ENCODE results near the gene ASIC2. TPM values are rescaled to one million over a fixed set of nuclear protein-coding genes. Genes with fewer than 3 reads are reported as not detected.

ASIC2 gene
- total RNA-seq, 1 donor from 2014 or later = not detected

GRCh38 chr17:33091271-33091670, 201.8 kb downstream of the ASIC2 start:
- no peaks in the 10 kb centered on the region for H3K27me3 ChIP-seq
- intact Hi-C loops (cut with DNase I) = no loop called here
- no peak overlapping the region for H3K27ac ChIP-seq
- no peaks in the 10 kb centered on the region for H3K36me3 ChIP-seq
- no peak for DNase-seq (ENCODE audit: low spot score in 2 of 2)
- TF ChIP-seq, protein P1, sequence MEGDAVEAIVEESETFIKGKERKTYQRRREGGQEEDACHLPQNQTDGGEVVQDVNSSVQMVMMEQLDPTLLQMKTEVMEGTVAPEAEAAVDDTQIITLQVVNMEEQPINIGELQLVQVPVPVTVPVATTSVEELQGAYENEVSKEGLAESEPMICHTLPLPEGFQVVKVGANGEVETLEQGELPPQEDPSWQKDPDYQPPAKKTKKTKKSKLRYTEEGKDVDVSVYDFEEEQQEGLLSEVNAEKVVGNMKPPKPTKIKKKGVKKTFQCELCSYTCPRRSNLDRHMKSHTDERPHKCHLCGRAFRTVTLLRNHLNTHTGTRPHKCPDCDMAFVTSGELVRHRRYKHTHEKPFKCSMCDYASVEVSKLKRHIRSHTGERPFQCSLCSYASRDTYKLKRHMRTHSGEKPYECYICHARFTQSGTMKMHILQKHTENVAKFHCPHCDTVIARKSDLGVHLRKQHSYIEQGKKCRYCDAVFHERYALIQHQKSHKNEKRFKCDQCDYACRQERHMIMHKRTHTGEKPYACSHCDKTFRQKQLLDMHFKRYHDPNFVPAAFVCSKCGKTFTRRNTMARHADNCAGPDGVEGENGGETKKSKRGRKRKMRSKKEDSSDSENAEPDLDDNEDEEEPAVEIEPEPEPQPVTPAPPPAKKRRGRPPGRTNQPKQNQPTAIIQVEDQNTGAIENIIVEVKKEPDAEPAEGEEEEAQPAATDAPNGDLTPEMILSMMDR (IDR thresholded peaks at IDR 0.05) = no peak
- H3K9me3 ChIP-seq = no peaks in the 10 kb centered on the region
- no peak overlapping the region for H3K4me3 ChIP-seq
- no peaks in the 10 kb centered on the region for H3K4me1 ChIP-seq

DNA sequence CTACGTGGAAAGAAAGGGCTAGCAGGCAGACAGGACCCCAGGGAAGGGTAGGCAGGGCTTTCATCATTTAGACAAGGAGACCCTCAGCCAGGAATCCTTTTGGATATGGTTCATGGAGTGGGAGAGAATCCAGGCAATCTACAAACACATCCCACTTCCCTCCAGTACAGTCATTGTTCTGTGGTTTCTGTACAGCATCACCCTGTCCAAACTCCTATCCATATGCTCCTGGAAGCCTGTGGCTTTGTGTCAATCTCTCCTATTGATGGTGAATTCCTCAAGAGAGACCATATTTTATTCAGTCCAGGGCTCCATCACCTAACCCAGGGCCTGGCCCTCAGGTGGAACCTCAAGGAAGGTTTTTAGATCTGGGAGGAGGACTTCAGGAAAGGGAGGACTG, 202.3 kb downstream of the ASIC2 start:
- intact Hi-C loops (cut with DNase I) = no loop called here
- no peaks in the 10 kb centered on the region for H3K4me1 ChIP-seq
- H3K27ac ChIP-seq = no peak overlapping the region
- no peak for DNase-seq (ENCODE audit: low spot score in 2 of 2)
- TF ChIP-seq, protein P1 (IDR thresholded peaks at IDR 0.05) = no peak
- no peak overlapping the region for H3K4me3 ChIP-seq
- H3K27me3 ChIP-seq = no peaks in the 10 kb centered on the region
- H3K9me3 ChIP-seq = no peaks in the 10 kb centered on the region
- no peaks in the 10 kb centered on the region for H3K36me3 ChIP-seq

DNA sequence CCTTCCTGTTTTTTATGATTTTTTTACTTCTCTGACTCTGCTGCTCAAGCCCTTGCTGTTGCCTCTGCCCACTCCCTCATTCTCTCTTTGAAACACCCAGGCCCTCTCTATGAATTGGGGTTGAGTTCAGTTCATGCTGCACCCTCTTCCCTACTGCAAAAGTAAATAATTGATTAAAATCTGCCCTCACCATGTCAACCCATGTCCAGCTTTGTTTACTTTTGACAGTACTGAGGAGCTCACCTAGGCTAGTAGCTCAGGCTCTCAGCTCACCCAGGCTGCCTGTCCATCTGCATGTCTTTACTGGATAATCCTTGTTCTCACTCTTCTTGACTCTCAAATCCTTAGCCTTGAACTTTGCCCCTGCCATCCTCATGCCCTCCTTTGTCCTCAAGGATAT, 206.2 kb downstream of the ASIC2 start:
- no peaks in the 10 kb centered on the region for H3K9me3 ChIP-seq
- DNase-seq (ENCODE audit: low spot score in 2 of 2) = no peak
- no peaks in the 10 kb centered on the region for H3K4me1 ChIP-seq
- no peaks in the 10 kb centered on the region for H3K27me3 ChIP-seq
- TF ChIP-seq, protein P1 (IDR thresholded peaks at IDR 0.05) = no peak
- intact Hi-C loops (cut with DNase I) = no loop called here
- no peak overlapping the region for H3K4me3 ChIP-seq
- H3K27ac ChIP-seq = no peak overlapping the region
- H3K36me3 ChIP-seq = no peaks in the 10 kb centered on the region

GRCh38 chr17:33086041-33086440, 207.1 kb downstream of the ASIC2 start:
- no peaks in the 10 kb centered on the region for H3K27me3 ChIP-seq
- intact Hi-C loops (cut with DNase I) = no loop called here

DNA sequence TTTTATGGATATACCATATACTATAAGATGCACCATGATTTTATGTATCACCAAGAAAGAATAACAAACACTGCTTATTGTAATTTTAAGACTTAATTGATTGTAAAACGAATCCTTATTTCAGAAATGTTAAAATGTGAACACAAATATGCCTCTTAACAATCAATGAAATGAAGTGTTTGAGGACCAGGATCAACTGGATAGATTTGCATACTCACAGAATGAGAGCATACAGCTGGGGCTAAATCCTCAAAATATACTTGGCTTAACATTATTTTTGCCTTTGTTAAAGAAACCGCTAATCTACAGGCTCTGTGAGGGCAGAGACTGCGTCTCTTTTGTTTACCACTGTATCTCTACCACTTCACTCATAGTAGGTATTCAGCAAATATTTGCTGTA, 207.8 kb downstream of the ASIC2 start:
- DNase-seq (ENCODE audit: low spot score in 2 of 2) = no peak
- intact Hi-C loops (cut with DNase I) = no loop called here
- H3K4me3 ChIP-seq = no peak overlapping the region
- H3K27me3 ChIP-seq = no peaks in the 10 kb centered on the region
- no peaks in the 10 kb centered on the region for H3K9me3 ChIP-seq
- H3K27ac ChIP-seq = no peak overlapping the region
- H3K36me3 ChIP-seq = no peaks in the 10 kb centered on the region
- TF ChIP-seq, protein P1 (IDR thresholded peaks at IDR 0.05) = no peak
- no peaks in the 10 kb centered on the region for H3K4me1 ChIP-seq

More at GRCh38 chr17:33086041-33086440, 207.1 kb downstream of the ASIC2 start:
- H3K4me3 ChIP-seq = no peak overlapping the region
- no peaks in the 10 kb centered on the region for H3K4me1 ChIP-seq
- no peaks in the 10 kb centered on the region for H3K36me3 ChIP-seq
- TF ChIP-seq, protein P1 (IDR thresholded peaks at IDR 0.05) = no peak
- H3K27ac ChIP-seq = no peak overlapping the region
- H3K9me3 ChIP-seq = no peaks in the 10 kb centered on the region
- DNase-seq (ENCODE audit: low spot score in 2 of 2) = no peak

DNA sequence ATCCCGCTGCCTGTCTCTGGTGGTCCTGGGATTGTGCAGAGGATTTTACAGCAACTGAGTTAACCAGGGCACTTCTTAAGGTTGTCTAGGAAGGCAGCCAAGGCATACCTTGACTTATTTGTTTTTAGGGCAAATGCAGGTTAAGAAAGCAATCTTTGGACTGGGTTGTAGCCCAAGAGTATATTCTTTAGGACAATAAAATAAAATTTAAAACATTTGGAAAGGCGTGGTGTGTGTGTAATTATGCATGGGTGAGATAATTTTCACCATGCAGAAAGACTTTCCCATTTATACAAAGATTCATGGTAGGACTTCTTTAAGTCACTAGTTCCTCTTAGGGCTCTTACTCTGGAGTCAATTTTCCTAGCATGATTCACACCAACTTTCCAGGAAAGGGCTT, 208.3 kb downstream of the ASIC2 start:
- no peak for DNase-seq (ENCODE audit: low spot score in 2 of 2)
- Histone ChIP-seq H3K27ac (no peak overlapping the region), H3K4me3 (no peak overlapping the region), H3K4me1 (no peaks in the 10 kb centered on the region), H3K9me3 (no peaks in the 10 kb centered on the region), H3K27me3 (no peaks in the 10 kb centered on the region), H3K36me3 (no peaks in the 10 kb centered on the region)
- intact Hi-C loops (cut with DNase I) = no loop called here
- TF ChIP-seq, protein P1 (IDR thresholded peaks at IDR 0.05) = no peak

All from ascending aorta (tissue), 2 donors.